K562 (cell line): ENCODE measurements around the gene PRPF8. TPM values are rescaled to one million over a fixed set of nuclear protein-coding genes. Genes with fewer than 3 reads are reported as not detected.

Experiments
- BRD4 ChIP-seq: fragments of 200-600 bp; sonication (generic); IDR thresholded peaks from 2 replicates; pipeline ENCODE4 v1.6.1; 2017; ENCODE audit warnings: inconsistent platforms
- BRF2 ChIP-seq: IDR thresholded peaks from 3 replicates; pipeline ENCODE4 v1.6.1; 2011; ENCODE audit warnings: borderline replicate concordance, mild to moderate bottlenecking; ENCODE audit not compliant: insufficient read length, insufficient read depth
- CAMTA2 ChIP-seq: fragments of 250-450 bp; sonication (Bioruptor Pico); conservative IDR thresholded peaks from 2 replicates; pipeline ENCODE4 v1.5.1; 2022
- CC2D1A ChIP-seq: fragments of 450-650 bp; IDR thresholded peaks from 2 replicates; pipeline ENCODE4 v1.6.1; 2017; ENCODE audit warnings: mild to moderate bottlenecking
- DPF2 ChIP-seq: fragments of 450-650 bp; IDR thresholded peaks from 2 replicates; pipeline ENCODE4 v1.6.1; 2016
- E2F6 ChIP-seq, 2 experiments: IDR thresholded peaks; 2 replicates each; pipeline ENCODE4 v1.6.1; 2011; ENCODE audit warnings: borderline replicate concordance in 1 of 2, control low read depth in 1 of 2, low read depth in 1 of 2, low read length in 1 of 2, mild to moderate bottlenecking in 1 of 2, mixed read lengths in 1 of 2, moderate library complexity in 1 of 2; ENCODE audit not compliant: insufficient read depth in 1 of 2, insufficient read length in 1 of 2, poor library complexity in 1 of 2, severe bottlenecking in 1 of 2; ENCODE audit errors: extremely low read depth in 1 of 2
- FOSL1 ChIP-seq: fragments of 200-800 bp; sonication (Bioruptor generic); conservative IDR thresholded peaks from 2 replicates; pipeline ENCODE4 v1.6.1; 2016; ENCODE audit warnings: missing genetic modification characterization, missing compliant biosample characterization
- KDM5B ChIP-seq: fragments of 200-600 bp; sonication (generic); IDR thresholded peaks from 2 replicates; pipeline ENCODE4 v1.6.1; 2012; ENCODE audit warnings: low read depth, mild to moderate bottlenecking, moderate library complexity, low read length, control low read depth, inconsistent platforms; ENCODE audit not compliant: insufficient replicate concordance
- KLF10 ChIP-seq: fragments of 250-450 bp; sonication (Bioruptor Pico); IDR thresholded peaks from 2 replicates; pipeline ENCODE4 v1.6.1; 2021; ENCODE audit warnings: matching md5 sums
- POLR2AphosphoS5 ChIP-seq: IDR thresholded peaks from 2 replicates; pipeline ENCODE4 v1.6.1; 2011; ENCODE audit warnings: mild to moderate bottlenecking, low read depth, low read length, moderate library complexity; ENCODE audit not compliant: control insufficient read depth, insufficient read depth
- POLR2H ChIP-seq: IDR thresholded peaks from 2 replicates; pipeline ENCODE4 v1.6.1; 2016; ENCODE audit warnings: missing genetic modification characterization, low read depth, mild to moderate bottlenecking, control low read depth, missing compliant biosample characterization, moderate library complexity
- PRDM10 ChIP-seq: fragments of 450-650 bp; IDR thresholded peaks from 2 replicates; pipeline ENCODE4 v1.6.1; 2018; ENCODE audit not compliant: partially characterized antibody
- SMARCA5 ChIP-seq: fragments of 450-650 bp; IDR thresholded peaks from 2 replicates; pipeline ENCODE4 v1.6.1; 2016
- STAT6 ChIP-seq: sonication (generic); formaldehyde crosslinking; IDR thresholded peaks from 2 replicates; pipeline ENCODE4 v1.8.1; 2023; ENCODE audit warnings: mild to moderate bottlenecking, missing genetic modification reagents
- TBP ChIP-seq: optimal IDR thresholded peaks from 2 replicates; pipeline ENCODE3; 2011; ENCODE audit warnings: low read depth, low read length, improper control_type of control experiment
- XRCC5 ChIP-seq: fragments of 200-400 bp; formaldehyde crosslinking; IDR thresholded peaks from 2 replicates; pipeline ENCODE4 v1.6.1; 2017; ENCODE audit warnings: low read depth, mild to moderate bottlenecking, low read length
- ZNF696 ChIP-seq: fragments of 250-450 bp; sonication (Bioruptor Pico); conservative IDR thresholded peaks from 2 replicates; pipeline ENCODE4 v1.4.0; 2020; ENCODE audit warnings: mild to moderate bottlenecking, moderate library complexity
- ZNF717 ChIP-seq: fragments of 250-450 bp; sonication (Bioruptor Pico); IDR thresholded peaks from 2 replicates; pipeline ENCODE4 v1.5.0; 2021
- polyA plus RNA-seq, 8 experiments: library from polyadenylated mRNA; depleted of rRNA in 4 of 8; stranded (reverse) in 5 of 8; unstranded in 3 of 8; fragments of >200 nt; fragmentation: Nextera tagmentation in 2 of 8; fragmentation: Illumina TruSeq in 1 of 8; extraction: Ambion mirVana in 2 of 8; extraction: Trizol in 1 of 8; gene quantifications; 2 replicates each; pipeline versions ENCODE4 v1.2.1 to v1.2.3, GENCODE V29; 2011 to 2014; ENCODE audit warnings: inconsistent platforms in 1 of 8, missing spikeins in 1 of 8
- total RNA-seq, 7 experiments: library from RNA; depleted of rRNA in 6 of 7; stranded (reverse); fragments of >200 nt in 6 of 7; fragmentation: Illumina TruSeq in 2 of 7; extraction: Trizol in 2 of 7; gene quantifications; 2 replicates each; pipeline versions ENCODE4 v1.2.1 to v1.2.3, GENCODE V29; 2011 to 2021; ENCODE audit warnings: low replicate concordance in 1 of 7

The PRPF8 gene
- total and polyA plus RNA-seq, 9 of the 15 experiments (the other 6 are each of a cell fraction or from before 2014, with no cell fraction given): 64.3 to 294 (median 85.9) TPM

- TF ChIP-seq TBP (peak; percentile 61), XRCC5 (peak; percentile 67; the same call in 1 of the 2 replicates), POLR2AphosphoS5 (peak; percentile 70; the same call in 1 of the 2 replicates), KLF10 (CRISPR knock-in tag) (no peak), BRD4 (0 out of 2 replicates have a peak, but pooled peaks have one; percentile 55), CAMTA2 (CRISPR knock-in tag) (no peak), POLR2H (tag) (peak; percentile 73), FOSL1 (peak; percentile 88), ZNF717 (CRISPR knock-in tag) (no peak), ZNF696 (CRISPR knock-in tag) (no peak), KDM5B (peak; percentile 45), DPF2 (no peak), STAT6 (CRISPR knock-in tag) (0 out of 2 replicates have a peak, but pooled peaks have one; percentile 42), CC2D1A (no peak), SMARCA5 (no peak), BRF2 (no peak), PRDM10 (no peak), E2F6 (IDR thresholded peaks at IDR 0.05; ENCODE audit: borderline replicate concordance in 1 of 2, extremely low read depth in 1 of 2, insufficient read depth in 1 of 2, insufficient read length in 1 of 2, low read depth in 1 of 2, low read length in 1 of 2, poor library complexity in 1 of 2, severe bottlenecking in 1 of 2) (peak; percentile 24 to 79)
These were observed 35.5 kb downstream of the PRPF8 start (continued) for GRCh38 chr17:1648963-1649843.
